Thyroid gland (tissue), 4 donors: ENCODE data around the gene ATP5PB. TPM values are rescaled to one million over a fixed set of nuclear protein-coding genes. Genes with fewer than 3 reads are reported as not detected.

Source experiments
- DNase-seq, 2 donors: peaks; one replicate each; pipeline ENCODE4 v3.0.0-alpha.2; 2019
- H3K27ac ChIP-seq, 3 donors: fragments of 200-600 bp; sonication (generic); 1 replicate in 2 of 3; 2 replicates in 1 of 3; pipeline ENCODE4 v1.5.1; 2016 to 2019; ENCODE audit warnings: mild to moderate bottlenecking in 1 of 3, moderate library complexity in 1 of 3
- H3K27me3 ChIP-seq: fragments of 200-600 bp; sonication (generic); one replicate; pipeline ENCODE4 v1.5.1; 2019
- H3K36me3 ChIP-seq, 2 donors: fragments of 200-600 bp; sonication (generic); one replicate each; pipeline ENCODE4 v1.5.1; 2016 to 2019
- H3K4me1 ChIP-seq, 2 donors: fragments of 200-600 bp; sonication (generic); one replicate each; pipeline ENCODE4 v1.5.1; 2017 to 2019
- H3K4me3 ChIP-seq, 3 donors: fragments of 200-600 bp; sonication (generic); replicated peaks in 1 of 3; 1 replicate in 2 of 3; 2 replicates in 1 of 3; pipeline ENCODE4 v1.5.1; 2016; ENCODE audit warnings: mild to moderate bottlenecking in 1 of 3
- H3K9me3 ChIP-seq: fragments of 200-600 bp; sonication (generic); one replicate; pipeline ENCODE4 v1.5.1; 2017
- CTCF ChIP-seq, 6 experiments: fragments of 200-600 bp in 3 of 6; fragments of 450-650 bp in 3 of 6; sonication (generic) in 3 of 6; IDR thresholded peaks; one replicate each; pipeline ENCODE4 v1.5.1; 2016 to 2019; ENCODE audit warnings: antibody characterized with exemption in 6 of 6, mild to moderate bottlenecking in 2 of 6, inconsistent platforms in 1 of 6, moderate library complexity in 1 of 6
- POLR2A ChIP-seq, 2 donors: fragments of 450-650 bp; IDR thresholded peaks; one replicate each; pipeline ENCODE4 v1.6.1; 2017; ENCODE audit warnings: antibody characterized with exemption in 2 of 2, mild to moderate bottlenecking in 2 of 2, moderate library complexity in 1 of 2
- WGBS, 2 donors: methylation state at CpG; one replicate each; pipeline ENCODE4 v1.1.5; 2017; 5-methylcytosine and 5-hydroxymethylcytosine counted together
- intact Hi-C: fragments of 100-400 bp; cut with DNase I; formaldehyde crosslinking; loops from one replicate; pipeline ENCODE4 v1.15.1; 2023
- total RNA-seq, 4 donors: library from RNA; depleted of rRNA; stranded (reverse); fragments of >200 nt; gene quantifications; one replicate each; pipeline ENCODE4 v1.2.3, GENCODE V29; 2016

ATP5PB gene
- total RNA-seq, 4 donors from 2014 or later, result 128 to 252 (median 193) TPM

GRCh38 chr1:111452581-111452980, 3.3 kb downstream of the ATP5PB start:
- DNase-seq, result no peak
- Histone ChIP-seq H3K36me3 (peaks cover 13 to 18% of the 10 kb centered on the region in 2 donors), H3K4me3 (no peak overlapping the region), H3K27ac (no peak overlapping the region), H3K9me3 (no peaks in the 10 kb centered on the region), H3K27me3 (no peaks in the 10 kb centered on the region), H3K4me1 (peaks cover 9 to 28% of the 10 kb centered on the region in 2 donors)
- WGBS, 2 donors, result 81 to 87% methylated on average over 3 of the region's 3 CpGs
- TF ChIP-seq POLR2A (IDR thresholded peaks at IDR 0.05) (no peak), CTCF (IDR thresholded peaks at IDR 0.05) (no peak)
- intact Hi-C loops, result no loop called here

GRCh38 chr1:111453706-111454105, 4.4 kb downstream of the ATP5PB start:
- intact Hi-C loops, result no loop called here
- Histone ChIP-seq H3K36me3 (peaks cover 24 to 29% of the 10 kb centered on the region in 2 donors), H3K4me1 (peaks cover 9 to 19% of the 10 kb centered on the region in 2 donors), H3K27ac (no peak overlapping the region), H3K27me3 (no peaks in the 10 kb centered on the region), H3K4me3 (no peak overlapping the region), H3K9me3 (no peaks in the 10 kb centered on the region)
- 96 to 97% methylated on average over 3 of the region's 3 CpGs for WGBS, 2 donors
- no peak for DNase-seq
- TF ChIP-seq CTCF (IDR thresholded peaks at IDR 0.05) (no peak), POLR2A (IDR thresholded peaks at IDR 0.05) (no peak)

GRCh38 chr1:111454859-111455641, 5.8 kb downstream of the ATP5PB start:
- Histone ChIP-seq H3K4me1 (peaks cover 6 to 19% of the 10 kb centered on the region in 2 donors), H3K9me3 (no peaks in the 10 kb centered on the region), H3K27ac (no peak overlapping the region), H3K4me3 (no peak overlapping the region), H3K36me3 (peaks cover 33 to 42% of the 10 kb centered on the region in 2 donors), H3K27me3 (no peaks in the 10 kb centered on the region)
- WGBS, 2 donors, result 72 to 76% methylated on average over 5 of the region's 5 CpGs
- intact Hi-C loops, result no loop called here
- no peak for DNase-seq
- TF ChIP-seq CTCF (IDR thresholded peaks at IDR 0.05), result no peak
- no peak for TF ChIP-seq POLR2A (IDR thresholded peaks at IDR 0.05)

- no peak for DNase-seq
- no peak overlapping the region for H3K4me3 ChIP-seq
- H3K27ac ChIP-seq, result no peak overlapping the region
- intact Hi-C loops, result no loop called here
- peaks cover 34 to 46% of the 10 kb centered on the region in 2 donors for H3K36me3 ChIP-seq
- no peaks in the 10 kb centered on the region for H3K9me3 ChIP-seq
- no peaks in the 10 kb centered on the region for H3K27me3 ChIP-seq
- H3K4me1 ChIP-seq, result peaks cover under 1 to 13% of the 10 kb centered on the region in 2 donors
- TF ChIP-seq POLR2A (IDR thresholded peaks at IDR 0.05) (no peak), CTCF (IDR thresholded peaks at IDR 0.05) (no peak)
- WGBS, 2 donors, result 95 to 96% methylated on average over 3 of the region's 3 CpGs
Measured at GRCh38 chr1:111455642-111456031, 6.4 kb downstream of the ATP5PB start.

GRCh38 chr1:111461765-111462164, 12.5 kb downstream of the ATP5PB start:
- intact Hi-C loops, result no loop called here
- TF ChIP-seq POLR2A (IDR thresholded peaks at IDR 0.05) (no peak), CTCF (IDR thresholded peaks at IDR 0.05) (no peak)
- no peak overlapping the region for H3K4me3 ChIP-seq
- 94 to 97% methylated on average over 6 of the region's 6 CpGs for WGBS, 2 donors
- H3K36me3 ChIP-seq, result peaks cover 43 to 49% of the 10 kb centered on the region in 2 donors
- no peaks in the 10 kb centered on the region for H3K27me3 ChIP-seq
- H3K9me3 ChIP-seq, result no peaks in the 10 kb centered on the region
- H3K27ac ChIP-seq, result no peak overlapping the region
- no peak for DNase-seq
- H3K4me1 ChIP-seq, result no peaks in the 10 kb centered on the region
